ENCODE measurements around the gene DNAH17. TPM values are rescaled to one million over a fixed set of nuclear protein-coding genes. Genes with fewer than 3 reads are reported as not detected.

The DNAH17 gene
- total RNA-seq, 2 donors from 2014 or later = 0.21 to 0.87 TPM

DNA sequence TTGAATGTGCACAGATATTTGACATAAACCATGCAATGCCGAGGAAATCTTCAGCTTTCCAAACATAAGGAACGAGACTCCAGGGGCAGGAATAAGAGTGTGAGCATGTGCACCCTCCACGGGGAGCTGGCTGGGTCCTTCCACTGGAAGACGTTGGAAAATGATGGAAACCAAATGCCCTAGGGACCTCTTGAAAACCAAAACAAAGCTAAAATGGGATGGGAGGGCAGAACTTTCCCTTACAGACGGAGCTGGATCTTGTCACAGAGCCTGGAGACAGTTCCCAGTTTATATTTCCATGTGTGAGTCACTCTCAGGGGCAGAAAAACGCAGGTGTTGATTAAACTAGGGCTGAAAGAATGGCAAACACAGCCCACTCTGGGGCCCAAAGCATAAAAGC lies 34.4 kb upstream of the DNAH17 start:
- Mint-ChIP-seq H3K36me3 (ENCODE audit: low read depth) (no peaks in the 10 kb centered on the region), H3K4me1 (no peaks in the 10 kb centered on the region), H3K27me3 (peaks cover 11% of the 10 kb centered on the region), H3K4me3 (no peak overlapping the region), H3K27ac (no peak overlapping the region)
- no peaks in the 10 kb centered on the region for H3K9me3 ChIP-seq (ENCODE audit: control insufficient read depth, low read length, poor library complexity, severe bottlenecking)
- ATAC-seq (no peak), DNase-seq (no peak)

DNA sequence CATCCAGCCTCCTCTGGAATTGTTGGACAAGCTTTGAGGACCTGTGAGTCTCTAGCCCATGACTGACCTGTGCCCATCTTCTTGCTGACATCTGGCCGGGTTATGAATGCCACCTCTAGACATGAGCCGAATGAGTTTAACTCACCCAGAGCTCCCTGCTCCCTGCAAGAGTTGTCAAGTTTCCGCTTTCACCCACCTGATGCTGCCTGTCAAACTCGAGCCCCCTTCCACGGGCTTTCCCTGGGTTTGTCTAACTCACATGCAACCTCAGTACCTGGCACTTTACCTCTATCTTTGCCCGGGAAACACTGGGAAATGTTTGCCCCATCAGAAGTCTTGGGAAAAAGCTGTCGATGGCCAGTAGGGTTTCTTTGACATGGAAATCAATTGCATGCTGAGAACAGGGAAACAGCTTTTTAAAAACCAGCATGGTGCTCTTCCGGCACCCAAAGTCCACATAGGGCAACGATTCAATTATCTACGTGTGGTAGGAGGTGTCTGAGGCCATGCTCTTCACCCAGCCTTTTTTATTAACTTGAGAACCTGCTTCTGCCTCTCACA lies 33.8 kb upstream of the DNAH17 start:
- H3K36me3 Mint-ChIP-seq (ENCODE audit: low read depth) = no peaks in the 10 kb centered on the region
- no peaks in the 10 kb centered on the region for H3K4me1 Mint-ChIP-seq
- H3K27ac Mint-ChIP-seq = no peak overlapping the region
- no peak overlapping the region for H3K4me3 Mint-ChIP-seq
- H3K27me3 Mint-ChIP-seq = peaks cover 11% of the 10 kb centered on the region
- H3K9me3 ChIP-seq (ENCODE audit: control insufficient read depth, low read length, poor library complexity, severe bottlenecking) = no peaks in the 10 kb centered on the region
- ATAC-seq (no peak), DNase-seq (no peak)

DNA sequence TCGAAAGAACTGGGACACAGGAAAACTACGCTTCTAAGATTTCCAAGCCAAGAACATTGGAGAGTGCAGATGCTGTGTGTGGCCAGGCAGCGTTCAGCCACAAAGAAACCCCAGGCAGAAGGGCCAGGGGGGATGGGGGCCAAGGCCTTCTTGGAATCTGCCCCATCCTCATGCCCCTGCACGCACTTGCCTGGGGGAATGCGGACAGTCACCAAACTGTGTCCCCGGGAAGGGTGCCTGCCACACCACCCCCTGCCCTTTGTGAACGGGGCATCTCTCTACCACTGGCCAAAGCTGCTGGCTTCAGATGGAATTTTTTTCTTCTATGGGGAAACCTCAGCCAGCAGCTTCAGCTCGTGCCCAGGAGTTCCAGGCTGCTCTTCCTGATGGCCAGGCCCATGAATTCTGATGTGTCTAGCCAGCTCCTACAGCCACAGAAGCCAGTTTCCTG lies 32.0 kb upstream of the DNAH17 start:
- Mint-ChIP-seq H3K4me1 (no peaks in the 10 kb centered on the region), H3K27ac (no peak overlapping the region), H3K36me3 (ENCODE audit: low read depth) (no peaks in the 10 kb centered on the region), H3K27me3 (peaks cover 11% of the 10 kb centered on the region), H3K4me3 (no peak overlapping the region)
- no peaks in the 10 kb centered on the region for H3K9me3 ChIP-seq (ENCODE audit: control insufficient read depth, low read length, poor library complexity, severe bottlenecking)
- DNase-seq = no peak
- no peak for ATAC-seq

DNA sequence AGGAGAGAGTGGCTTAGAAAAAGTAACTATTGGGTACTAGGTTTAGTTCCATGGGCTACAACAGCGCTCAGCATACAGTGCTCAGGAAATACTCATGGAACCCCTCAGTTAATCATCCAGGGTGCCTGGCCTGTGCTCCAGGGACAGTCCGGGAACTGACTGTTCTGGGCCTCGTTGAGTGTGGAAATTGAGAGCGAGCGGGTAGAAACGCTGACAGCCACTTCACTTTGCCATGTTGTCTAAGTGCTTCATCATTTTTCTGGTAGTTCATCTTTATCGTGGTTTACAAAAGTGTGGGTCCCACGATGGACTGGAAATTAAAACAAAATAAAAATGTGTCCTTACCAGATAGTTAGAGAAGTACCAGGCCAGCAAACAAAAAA lies 31.6 kb upstream of the DNAH17 start:
- Mint-ChIP-seq H3K27me3 (peaks cover 11% of the 10 kb centered on the region), H3K36me3 (ENCODE audit: low read depth) (no peaks in the 10 kb centered on the region), H3K4me1 (no peaks in the 10 kb centered on the region), H3K27ac (no peak overlapping the region), H3K4me3 (no peak overlapping the region)
- ATAC-seq (no peak), DNase-seq (no peak)
- no peaks in the 10 kb centered on the region for H3K9me3 ChIP-seq (ENCODE audit: control insufficient read depth, low read length, poor library complexity, severe bottlenecking)

DNA sequence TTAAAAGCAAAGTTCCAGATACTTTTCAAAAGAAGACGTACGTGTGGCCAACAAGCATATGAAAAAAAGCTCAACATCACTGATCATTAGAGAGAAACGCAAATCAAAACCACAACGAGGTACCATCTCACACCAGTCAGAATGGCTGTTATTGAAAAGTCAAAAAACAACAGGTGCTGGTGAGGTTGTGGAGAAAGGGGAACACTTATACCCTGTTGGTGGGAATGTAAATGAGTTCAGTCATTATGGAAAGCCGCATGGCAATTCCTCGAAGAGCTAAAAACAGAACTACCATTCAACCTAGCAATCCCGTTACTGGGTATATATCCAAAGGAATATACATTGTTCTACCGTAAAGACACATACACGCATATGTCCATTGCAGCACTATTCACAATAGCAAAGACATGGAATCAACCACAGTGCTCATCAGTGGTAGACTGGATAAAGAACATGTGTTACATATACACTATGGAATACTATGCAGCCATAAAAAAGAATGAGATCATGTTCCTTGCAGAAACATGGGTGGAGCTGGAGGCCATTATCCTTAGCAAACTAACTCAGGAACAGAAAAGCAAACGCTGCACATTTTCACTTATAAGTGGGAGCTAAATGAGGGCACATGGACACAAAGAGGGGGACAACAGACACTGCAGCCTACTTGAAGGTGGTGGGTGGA lies 31.1 kb upstream of the DNAH17 start:
- no peaks in the 10 kb centered on the region for H3K9me3 ChIP-seq (ENCODE audit: control insufficient read depth, low read length, poor library complexity, severe bottlenecking)
- H3K27me3 Mint-ChIP-seq = peaks cover 11% of the 10 kb centered on the region
- no peaks in the 10 kb centered on the region for H3K36me3 Mint-ChIP-seq (ENCODE audit: low read depth)
- ATAC-seq = no peak
- no peak overlapping the region for H3K27ac Mint-ChIP-seq
- no peak for DNase-seq
- no peak overlapping the region for H3K4me3 Mint-ChIP-seq
- no peaks in the 10 kb centered on the region for H3K4me1 Mint-ChIP-seq

DNA sequence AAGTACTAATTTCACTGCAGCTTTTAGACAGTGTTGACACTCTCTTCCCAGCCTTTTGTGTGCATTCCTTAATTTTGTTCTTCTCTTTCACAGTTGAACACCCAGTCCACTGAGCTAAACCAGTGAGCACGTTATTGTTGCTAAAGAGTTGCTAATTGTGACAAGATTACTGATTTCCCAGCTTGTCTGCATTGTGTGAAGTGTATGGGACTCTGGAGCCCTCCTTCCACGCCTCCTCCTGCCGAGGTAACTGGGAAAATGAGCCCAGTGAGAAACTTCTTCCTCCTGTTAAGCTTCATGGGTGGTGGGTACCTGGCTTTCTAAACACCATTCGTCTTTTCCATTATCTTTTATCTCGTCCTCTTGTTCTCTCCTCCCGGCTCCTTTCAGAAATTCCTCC lies 29.8 kb upstream of the DNAH17 start:
- Mint-ChIP-seq H3K36me3 (ENCODE audit: low read depth) (no peaks in the 10 kb centered on the region), H3K4me3 (no peak overlapping the region), H3K4me1 (no peaks in the 10 kb centered on the region), H3K27me3 (peaks cover 11% of the 10 kb centered on the region), H3K27ac (no peak overlapping the region)
- ATAC-seq = no peak
- no peak for DNase-seq
- H3K9me3 ChIP-seq (ENCODE audit: control insufficient read depth, low read length, poor library complexity, severe bottlenecking) = no peaks in the 10 kb centered on the region

DNA sequence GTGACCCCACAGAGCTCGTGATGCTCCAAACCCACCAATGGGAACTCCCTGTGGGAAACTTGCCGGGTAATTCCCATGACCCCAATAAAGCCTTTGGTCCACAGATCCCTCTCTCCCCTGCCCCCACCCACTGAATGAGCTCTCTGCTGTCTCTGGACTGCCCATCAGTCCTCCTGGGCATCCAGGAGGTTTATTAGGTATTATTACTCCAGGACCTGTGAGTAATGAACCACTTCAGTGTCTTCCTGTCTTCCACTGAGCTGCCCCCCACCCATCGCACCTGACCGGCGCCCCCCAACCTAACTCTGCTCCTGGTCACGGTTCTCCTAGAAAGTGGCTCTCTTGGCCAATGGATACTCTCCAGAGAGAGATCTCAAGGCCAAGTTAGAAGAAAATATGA lies 28.7 kb upstream of the DNAH17 start:
- H3K9me3 ChIP-seq (ENCODE audit: control insufficient read depth, low read length, poor library complexity, severe bottlenecking) = no peaks in the 10 kb centered on the region
- ATAC-seq (no peak), DNase-seq (no peak)
- Mint-ChIP-seq H3K27me3 (peaks cover under 1% of the 10 kb centered on the region), H3K27ac (no peak overlapping the region), H3K4me3 (peak overlapping the region; percentile 15), H3K4me1 (no peaks in the 10 kb centered on the region), H3K36me3 (ENCODE audit: low read depth) (no peaks in the 10 kb centered on the region)

DNA sequence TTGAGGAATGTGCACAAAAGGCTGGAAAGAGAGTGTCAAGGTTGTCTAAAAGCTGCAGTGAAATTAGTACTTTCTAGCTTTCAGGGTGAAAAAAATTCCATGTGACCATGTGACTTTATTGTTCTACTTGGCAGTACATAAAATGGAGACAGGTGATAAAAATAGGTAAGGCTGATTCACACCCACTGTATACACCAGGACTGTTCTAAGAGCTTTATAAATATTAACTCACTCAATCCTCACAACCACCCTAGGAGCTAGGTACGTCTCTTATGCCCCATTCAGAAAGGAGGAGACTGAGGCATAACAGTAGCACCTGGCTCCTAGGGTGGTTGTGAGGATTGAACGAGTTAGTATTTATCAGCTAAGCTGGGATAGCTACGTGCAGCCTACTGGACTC lies 28.2 kb upstream of the DNAH17 start:
- Mint-ChIP-seq H3K4me1 (no peaks in the 10 kb centered on the region), H3K27ac (no peak overlapping the region), H3K36me3 (ENCODE audit: low read depth) (no peaks in the 10 kb centered on the region), H3K4me3 (no peak overlapping the region), H3K27me3 (peaks cover 5% of the 10 kb centered on the region)
- no peaks in the 10 kb centered on the region for H3K9me3 ChIP-seq (ENCODE audit: control insufficient read depth, low read length, poor library complexity, severe bottlenecking)
- ATAC-seq (no peak), DNase-seq (no peak)

DNA sequence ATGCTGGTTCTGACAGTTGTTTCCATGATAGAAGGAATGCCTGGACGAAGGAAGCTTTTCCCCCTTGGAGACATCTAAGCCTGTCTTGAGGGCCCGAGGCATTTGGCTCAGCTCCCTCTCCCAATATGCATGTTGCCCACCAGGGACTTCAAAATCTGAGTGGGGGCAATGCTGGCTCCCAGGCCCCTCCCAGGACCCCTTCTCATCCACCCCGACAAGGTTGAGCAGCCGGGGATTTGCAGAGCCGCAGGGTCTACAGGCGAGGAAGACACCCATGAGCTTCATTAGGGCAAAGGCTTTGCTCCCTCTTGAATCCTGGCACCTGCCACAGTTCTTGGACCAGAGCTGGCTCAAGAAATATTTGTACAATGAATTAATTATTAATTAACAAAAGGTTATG lies 25.1 kb upstream of the DNAH17 start:
- Mint-ChIP-seq H3K4me3 (no peak overlapping the region), H3K36me3 (ENCODE audit: low read depth) (no peaks in the 10 kb centered on the region), H3K27me3 (peaks cover 23% of the 10 kb centered on the region), H3K4me1 (no peaks in the 10 kb centered on the region), H3K27ac (no peak overlapping the region)
- DNase-seq (no peak), ATAC-seq (no peak)
- H3K9me3 ChIP-seq (ENCODE audit: control insufficient read depth, low read length, poor library complexity, severe bottlenecking) = no peaks in the 10 kb centered on the region

DNA sequence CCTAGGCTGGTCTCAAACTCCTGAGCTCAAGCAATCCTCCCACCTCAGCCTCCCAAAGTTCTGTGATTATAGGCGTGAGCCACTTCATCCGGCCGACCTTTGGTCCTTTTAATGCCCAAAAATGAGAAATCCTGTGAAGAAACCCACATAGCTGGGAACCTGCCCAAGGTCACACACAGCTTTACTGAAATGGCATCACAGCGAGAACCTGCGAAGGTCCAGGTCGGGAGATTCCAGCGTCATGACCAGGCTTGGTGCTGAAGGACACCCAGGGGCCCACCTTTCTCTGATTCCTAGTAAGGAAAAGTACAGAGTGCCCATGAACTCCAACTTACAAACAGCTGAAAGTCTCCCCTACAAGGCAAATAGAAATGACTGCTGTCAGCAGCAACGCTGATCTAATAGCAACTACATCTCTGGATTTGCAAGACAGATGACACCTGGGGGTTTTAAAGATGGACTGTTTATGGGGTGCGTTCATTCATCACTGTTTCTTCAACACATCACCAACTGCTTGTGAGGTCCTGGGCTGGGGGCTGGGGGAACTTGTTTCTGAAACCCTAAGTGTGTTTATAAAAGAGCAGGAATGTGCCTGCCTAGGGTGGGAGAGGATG lies 24.5 kb upstream of the DNAH17 start:
- H3K9me3 ChIP-seq (ENCODE audit: control insufficient read depth, low read length, poor library complexity, severe bottlenecking) = no peaks in the 10 kb centered on the region
- no peaks in the 10 kb centered on the region for H3K4me1 Mint-ChIP-seq
- peaks cover 25% of the 10 kb centered on the region for H3K27me3 Mint-ChIP-seq
- no peak for DNase-seq
- H3K36me3 Mint-ChIP-seq (ENCODE audit: low read depth) = no peaks in the 10 kb centered on the region
- no peak overlapping the region for H3K4me3 Mint-ChIP-seq
- no peak for ATAC-seq
- no peak overlapping the region for H3K27ac Mint-ChIP-seq

DNA sequence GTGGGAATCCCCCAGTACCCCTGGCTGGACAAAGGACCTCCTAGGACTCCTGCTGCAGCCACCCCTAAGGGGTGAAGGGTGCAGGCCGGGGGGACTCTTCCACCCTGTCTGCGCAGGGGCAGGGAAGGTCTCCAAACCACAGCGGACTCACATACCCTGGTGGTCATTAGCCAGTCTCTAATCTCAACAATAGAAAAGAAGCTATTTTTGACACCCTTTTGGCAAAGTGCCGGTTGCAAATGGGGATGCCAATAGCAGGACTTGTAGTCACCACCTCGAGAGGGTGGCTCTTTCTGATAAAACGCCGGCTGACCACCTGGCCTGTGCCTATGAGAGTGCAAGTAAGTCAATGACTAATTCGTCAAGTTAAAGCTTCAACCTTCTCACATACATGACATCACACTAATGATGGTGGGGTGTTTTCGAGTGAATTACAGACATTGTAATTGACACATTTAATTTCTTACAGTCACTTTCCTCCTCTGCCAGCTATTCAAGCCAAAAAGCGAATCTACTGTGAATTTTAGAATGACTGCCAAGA lies 23.1 kb upstream of the DNAH17 start:
- Mint-ChIP-seq H3K36me3 (ENCODE audit: low read depth) (no peaks in the 10 kb centered on the region), H3K4me3 (no peak overlapping the region), H3K4me1 (no peaks in the 10 kb centered on the region), H3K27ac (no peak overlapping the region), H3K27me3 (peaks cover 25% of the 10 kb centered on the region)
- DNase-seq (no peak), ATAC-seq (no peak)
- H3K9me3 ChIP-seq (ENCODE audit: control insufficient read depth, low read length, poor library complexity, severe bottlenecking) = no peaks in the 10 kb centered on the region

DNA sequence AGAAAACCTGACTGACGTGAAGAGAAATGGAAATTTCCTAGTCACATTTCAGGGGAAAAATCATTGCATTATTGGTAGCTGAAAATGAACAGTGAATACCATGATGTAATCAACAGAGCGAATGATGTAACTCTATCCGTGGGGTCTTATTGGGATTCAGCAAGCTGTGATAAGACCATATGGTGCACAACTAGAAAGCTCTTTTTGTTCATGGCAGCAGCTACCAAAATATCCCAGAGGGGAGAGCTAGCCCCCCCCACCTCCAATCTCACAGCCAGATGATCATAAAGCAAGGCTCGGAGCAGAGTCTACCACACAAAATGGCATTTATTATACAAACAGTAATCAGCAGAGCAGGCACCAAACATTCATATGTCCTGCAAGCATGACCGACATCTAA lies 22.2 kb upstream of the DNAH17 start:
- Mint-ChIP-seq H3K36me3 (ENCODE audit: low read depth) (no peaks in the 10 kb centered on the region), H3K4me1 (no peaks in the 10 kb centered on the region), H3K27me3 (peaks cover 30% of the 10 kb centered on the region), H3K4me3 (no peak overlapping the region), H3K27ac (no peak overlapping the region)
- H3K9me3 ChIP-seq (ENCODE audit: control insufficient read depth, low read length, poor library complexity, severe bottlenecking) = no peaks in the 10 kb centered on the region
- DNase-seq (no peak), ATAC-seq (no peak)

DNA sequence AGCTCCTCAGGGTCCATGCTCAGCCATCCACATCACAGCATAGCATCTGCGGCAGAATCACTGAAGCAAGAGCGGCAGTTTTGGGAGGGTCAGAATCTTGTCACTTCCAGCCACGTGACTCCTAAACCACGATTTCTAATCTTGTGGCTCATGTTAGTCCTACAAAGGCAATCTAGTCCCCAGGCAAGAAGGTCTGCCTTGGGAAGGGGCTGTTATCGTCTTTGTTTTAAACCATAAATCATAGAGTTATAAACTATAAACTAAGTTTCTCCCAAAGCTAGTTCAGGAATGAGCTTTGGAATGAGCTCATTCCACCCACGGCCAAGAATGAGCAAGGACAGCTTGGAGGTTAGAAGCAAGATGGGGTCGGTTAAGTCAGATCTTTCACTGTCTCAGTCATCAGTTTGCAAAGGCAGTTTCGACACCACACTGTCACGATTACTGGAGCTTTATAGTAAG lies 20.8 kb upstream of the DNAH17 start:
- H3K36me3 Mint-ChIP-seq (ENCODE audit: low read depth) = no peaks in the 10 kb centered on the region
- no peak overlapping the region for H3K27ac Mint-ChIP-seq
- no peak for DNase-seq
- no peak for ATAC-seq
- no peak overlapping the region for H3K4me3 Mint-ChIP-seq
- H3K27me3 Mint-ChIP-seq = peaks cover 30% of the 10 kb centered on the region
- H3K4me1 Mint-ChIP-seq = no peaks in the 10 kb centered on the region
- no peaks in the 10 kb centered on the region for H3K9me3 ChIP-seq (ENCODE audit: control insufficient read depth, low read length, poor library complexity, severe bottlenecking)
